ENCODE data around the gene ATXN7L3.

DNA sequence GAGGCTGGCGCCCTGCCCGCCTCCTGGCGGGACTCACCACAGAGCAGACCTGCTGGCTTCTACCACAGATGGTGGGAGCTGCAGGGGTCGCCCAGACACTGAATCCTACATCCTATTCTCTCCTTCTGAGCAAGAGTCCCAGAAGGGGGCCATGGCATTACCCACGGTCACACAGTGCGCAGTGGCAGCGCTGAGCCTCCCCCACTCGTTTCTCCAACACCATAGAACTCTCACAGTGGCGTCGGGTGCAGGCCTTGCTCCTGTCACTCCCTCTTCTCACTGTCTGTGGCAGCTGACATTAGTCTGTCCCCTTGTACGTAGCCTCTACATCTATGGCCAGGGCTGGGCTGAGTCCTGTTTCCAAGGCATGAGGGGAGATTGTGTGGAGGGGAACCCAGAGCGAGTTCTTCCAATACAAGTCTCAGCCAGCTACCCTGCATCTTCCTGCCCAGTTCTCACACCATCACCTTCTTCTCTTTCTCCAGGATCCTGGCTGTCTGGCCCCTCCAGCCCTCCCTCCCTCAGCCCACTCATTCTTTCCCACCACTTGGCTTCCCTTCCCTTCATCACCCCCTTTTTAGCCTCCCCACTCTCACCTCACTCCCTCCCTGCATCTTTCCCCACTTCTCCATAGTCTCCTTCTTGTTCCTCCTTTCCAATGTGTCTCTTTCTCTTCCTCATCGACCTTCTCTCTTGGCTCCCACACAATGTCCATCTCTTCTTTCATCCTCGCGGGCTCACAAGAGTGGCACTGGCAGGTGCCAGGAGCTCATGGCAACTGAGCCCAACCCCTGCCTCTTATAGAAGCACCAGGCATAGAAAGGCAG lies 13.9 kb upstream of the ATXN7L3 start:
- TF ChIP-seq, protein P1, sequence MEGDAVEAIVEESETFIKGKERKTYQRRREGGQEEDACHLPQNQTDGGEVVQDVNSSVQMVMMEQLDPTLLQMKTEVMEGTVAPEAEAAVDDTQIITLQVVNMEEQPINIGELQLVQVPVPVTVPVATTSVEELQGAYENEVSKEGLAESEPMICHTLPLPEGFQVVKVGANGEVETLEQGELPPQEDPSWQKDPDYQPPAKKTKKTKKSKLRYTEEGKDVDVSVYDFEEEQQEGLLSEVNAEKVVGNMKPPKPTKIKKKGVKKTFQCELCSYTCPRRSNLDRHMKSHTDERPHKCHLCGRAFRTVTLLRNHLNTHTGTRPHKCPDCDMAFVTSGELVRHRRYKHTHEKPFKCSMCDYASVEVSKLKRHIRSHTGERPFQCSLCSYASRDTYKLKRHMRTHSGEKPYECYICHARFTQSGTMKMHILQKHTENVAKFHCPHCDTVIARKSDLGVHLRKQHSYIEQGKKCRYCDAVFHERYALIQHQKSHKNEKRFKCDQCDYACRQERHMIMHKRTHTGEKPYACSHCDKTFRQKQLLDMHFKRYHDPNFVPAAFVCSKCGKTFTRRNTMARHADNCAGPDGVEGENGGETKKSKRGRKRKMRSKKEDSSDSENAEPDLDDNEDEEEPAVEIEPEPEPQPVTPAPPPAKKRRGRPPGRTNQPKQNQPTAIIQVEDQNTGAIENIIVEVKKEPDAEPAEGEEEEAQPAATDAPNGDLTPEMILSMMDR (IDR thresholded peaks at IDR 0.05; ENCODE audit: insufficient read depth, low read length, poor library complexity, severe bottlenecking): no peak
- TF ChIP-seq EZH2phosphoT487 (conservative IDR thresholded peaks at IDR 0.05; ENCODE audit: low read length): no peak
